HepG2 (cell line): Measurements from ENCODE around the gene FBXL13. TPM values are rescaled to one million over a fixed set of nuclear protein-coding genes. Genes with fewer than 3 reads are reported as not detected.

Experiments
- ATAC-seq: fragments of 200-7000 bp; cut with Tn5 transposase; 3 replicates; pipeline ENCODE4 v1.9.1; 2020; ENCODE audit warnings: mild to moderate bottlenecking, moderate library complexity
- BruUV-seq: library from RNA; stranded (reverse); fragments of 400-500 nt; replicated peaks from 2 replicates; lab custom pipeline; 2021; lab: Mats Ljungman, UMichigan
- CTCF ChIA-PET: fragments of 300-600 bp; formaldehyde crosslinking; extraction: SDS; loops from one replicate; lab custom pipeline; 2021; ENCODE audit warnings: low total read pairs, inconsistent platforms, low intra/inter-chr PET ratio; lab: Yijun Ruan, JAX
- POLR2A ChIA-PET: fragments of 350-600 bp; sonication (Branson Sonifier 250); formaldehyde crosslinking; loops from one replicate; lab custom pipeline; 2020; ENCODE audit warnings: antibody characterized with exemption, inconsistent platforms; lab: Yijun Ruan, JAX
- DNase-seq: peaks from one replicate; pipeline ENCODE4 v3.0.0-alpha.2; 2015; ENCODE audit warnings: low spot score
- FAIRE-seq: peaks from 3 replicates; lab custom pipeline; 2011; peaks lifted over from hg19 to GRCh38; lab: Jason Lieb, UNC
- H2AFZ ChIP-seq: one replicate; pipeline ENCODE4 v1.6.1; 2011; ENCODE audit warnings: low read length, inconsistent platforms
- H3K27ac ChIP-seq: fragments of 300-600 bp; 3 replicates; pipeline ENCODE4 v1.8.0; 2011; ENCODE audit warnings: mixed run types, mild to moderate bottlenecking, mixed read lengths, low read length, inconsistent platforms; ENCODE audit not compliant: insufficient read depth; ENCODE audit errors: extremely low read length
- H3K27me3 ChIP-seq, 2 experiments: fragments of 200-600 bp in 1 of 2; 2 replicates in 1 of 2; 3 replicates in 1 of 2; pipeline versions ENCODE4 v1.6.0 to v1.8.0; 2011; ENCODE audit warnings: low read length in 2 of 2, mild to moderate bottlenecking in 2 of 2, moderate library complexity in 2 of 2, inconsistent platforms in 1 of 2; ENCODE audit not compliant: insufficient read depth in 2 of 2, control insufficient read depth in 1 of 2
- H3K36me3 ChIP-seq, 2 experiments: fragments of 200-600 bp in 1 of 2; replicated peaks in 1 of 2; 2 replicates in 1 of 2; 3 replicates in 1 of 2; pipeline versions ENCODE4 v1.5.1 to v1.8.0; 2011; ENCODE audit warnings: low read length in 2 of 2, inconsistent platforms in 1 of 2; ENCODE audit not compliant: insufficient read depth in 2 of 2, control insufficient read depth in 1 of 2
- H3K4me1 ChIP-seq: 2 replicates; pipeline ENCODE4 v1.5.1; 2012; ENCODE audit warnings: low read length, inconsistent platforms; ENCODE audit not compliant: insufficient read depth
- H3K4me2 ChIP-seq: 2 replicates; pipeline ENCODE4 v1.6.0; 2011; ENCODE audit warnings: low read depth, low read length, inconsistent platforms
- H3K4me3 ChIP-seq, 3 experiments: fragments of 200-600 bp in 1 of 3; sonication (generic), shearing (Covaris generic) in 1 of 3; replicated peaks in 1 of 3; 2 replicates each; pipeline ENCODE4 v1.5.1; 2011 to 2016; ENCODE audit warnings: low read length in 3 of 3, inconsistent platforms in 2 of 3, low read depth in 2 of 3, mild to moderate bottlenecking in 2 of 3, control low read depth in 1 of 3, mixed read lengths in 1 of 3; ENCODE audit not compliant: insufficient read depth in 1 of 3
- H3K79me2 ChIP-seq: one replicate; pipeline ENCODE4 v1.6.1; 2011; ENCODE audit warnings: low read length, inconsistent platforms; ENCODE audit not compliant: insufficient read depth
- H3K9ac ChIP-seq: 2 replicates; pipeline ENCODE4 v1.6.0; 2011; ENCODE audit warnings: mild to moderate bottlenecking, low read depth, low read length, inconsistent platforms; ENCODE audit not compliant: insufficient read depth
- H3K9me3 ChIP-seq: 2 replicates; pipeline ENCODE4 v1.5.1; 2012; ENCODE audit warnings: mild to moderate bottlenecking, low read length
- H4K20me1 ChIP-seq: 2 replicates; pipeline ENCODE4 v1.6.0; 2011; ENCODE audit warnings: inconsistent platforms, mild to moderate bottlenecking, low read length, moderate library complexity; ENCODE audit not compliant: insufficient read depth
- FOSL1 ChIP-seq: sonication (generic); formaldehyde crosslinking; IDR thresholded peaks from 2 replicates; pipeline ENCODE4 v1.9.0; 2021; ENCODE audit warnings: missing genetic modification reagents, borderline replicate concordance
- FOXA1 ChIP-seq, 2 experiments: fragments of 450-650 bp in 1 of 2; sonication (generic) in 1 of 2; formaldehyde crosslinking in 1 of 2; IDR thresholded peaks; 2 replicates each; pipeline versions ENCODE4 v1.4.0 to v1.6.1; 2016 to 2020; ENCODE audit warnings: missing genetic modification reagents in 1 of 2
- NFYB ChIP-seq: sonication (generic); formaldehyde crosslinking; IDR thresholded peaks from 2 replicates; pipeline ENCODE4 v1.4.0; 2020; ENCODE audit warnings: missing genetic modification reagents
- NKX3-1 ChIP-seq: sonication (generic); formaldehyde crosslinking; IDR thresholded peaks from 2 replicates; pipeline ENCODE4 v1.5.0; 2020; ENCODE audit warnings: missing genetic modification reagents
- POLR2AphosphoS5 ChIP-seq: IDR thresholded peaks from 2 replicates; pipeline ENCODE4 v1.6.1; 2012; ENCODE audit warnings: low read depth, low read length
- SKI ChIP-seq: fragments of 450-650 bp; IDR thresholded peaks from one replicate; pipeline ENCODE4 v1.6.1; 2018; ENCODE audit warnings: mild to moderate bottlenecking; ENCODE audit not compliant: partially characterized antibody
- ZNF431 ChIP-seq: sonication (generic); formaldehyde crosslinking; IDR thresholded peaks from 2 replicates; pipeline ENCODE4 v1.9.0; 2022; ENCODE audit warnings: missing genetic modification reagents, low read depth, mild to moderate bottlenecking, borderline replicate concordance
- ZNF605 ChIP-seq: sonication (generic); formaldehyde crosslinking; IDR thresholded peaks from 2 replicates; pipeline ENCODE4 v1.8.0; 2022; ENCODE audit warnings: mild to moderate bottlenecking, missing genetic modification reagents
- WGBS: methylation state at CpG from one replicate; pipeline ENCODE4 v1.1.6; 2017; ENCODE audit warnings: low lambda C conversion rate; 5-methylcytosine and 5-hydroxymethylcytosine counted together
- in situ Hi-C: cut with HindIII; loops from 2 replicates; pipeline ENCODE4 v1.10.0; 2017; ENCODE audit warnings: low pct_unique_long_range_greater_than_20kb; ENCODE audit not compliant: extremely low pct_ligation_motif_present
- intact Hi-C: fragments of 100-400 bp; cut with micrococcal nuclease; formaldehyde crosslinking; loops from one replicate; pipeline ENCODE4 v1.10.0; 2022; ENCODE audit not compliant: unreplicated experiment
- polyA plus RNA-seq, 8 experiments: library from polyadenylated mRNA; depleted of rRNA in 3 of 8; stranded (reverse) in 7 of 8; unstranded in 1 of 8; fragments of >200 nt; fragmentation: Illumina TruSeq in 4 of 8; extraction: Trizol in 4 of 8; gene quantifications; 2 replicates each; pipeline versions ENCODE4 v1.2.1 to v1.2.3, GENCODE V29; 2011 to 2016; ENCODE audit warnings: low read depth in 4 of 8, missing spikeins in 1 of 8, mixed read lengths in 1 of 8; ENCODE audit not compliant: insufficient read depth in 1 of 8
- total RNA-seq, 5 experiments: library from RNA; depleted of rRNA; stranded (reverse); fragments of >200 nt; fragmentation: Illumina TruSeq; extraction: Trizol; gene quantifications; 2 replicates each; pipeline ENCODE4 v1.2.3, GENCODE V29; 2016; ENCODE audit warnings: low read depth in 1 of 5
- TF ChIP-seq, protein P1 (sequence below): sonication (generic); formaldehyde crosslinking; IDR thresholded peaks from 2 replicates; pipeline ENCODE4 v1.4.0; 2020; ENCODE audit warnings: missing genetic modification reagents
- TF ChIP-seq, protein P2 (sequence below): sonication (generic); formaldehyde crosslinking; IDR thresholded peaks from 2 replicates; pipeline ENCODE4 v1.5.1; 2020; ENCODE audit warnings: mild to moderate bottlenecking, missing genetic modification reagents, moderate library complexity
- TF ChIP-seq, protein P3 (sequence below): sonication (generic); formaldehyde crosslinking; IDR thresholded peaks from 2 replicates; pipeline ENCODE4 v1.5.0; 2020; ENCODE audit warnings: missing genetic modification reagents
- TF ChIP-seq, protein P4 (sequence below): sonication (generic); formaldehyde crosslinking; IDR thresholded peaks from 2 replicates; pipeline ENCODE4 v1.4.0; 2020; ENCODE audit warnings: mild to moderate bottlenecking, missing genetic modification reagents

The FBXL13 gene
- total and polyA plus RNA-seq, 2 of the 13 experiments (the other 11 are each of a cell fraction or from before 2014, with no cell fraction given), result 0.24 to 0.77 TPM

DNA sequence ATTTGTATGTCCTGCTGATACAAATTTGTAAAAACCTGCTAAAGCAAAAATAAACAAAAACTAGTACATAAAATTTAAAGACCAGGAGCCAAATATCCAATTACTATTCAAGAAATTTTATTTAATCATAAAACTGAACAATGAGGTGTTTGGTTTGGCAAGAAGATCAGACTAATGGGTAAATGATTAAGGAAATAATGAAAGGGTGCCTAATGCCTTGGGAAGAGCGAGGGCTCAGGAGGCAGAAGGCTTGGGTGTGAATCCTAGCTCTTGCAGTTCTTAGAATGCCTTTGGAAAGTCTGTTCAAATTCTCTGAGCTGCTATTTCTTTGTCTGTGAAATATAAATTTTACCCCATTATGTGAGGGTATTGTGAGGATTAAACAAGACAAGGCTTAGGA is 41.9 kb upstream of the FBXL13 start:
- H3K9ac ChIP-seq, result no peak overlapping the region
- H4K20me1 ChIP-seq, result no peaks in the 10 kb centered on the region
- no peak for FAIRE-seq
- no peak overlapping the region for H3K4me2 ChIP-seq
- no peaks in the 10 kb centered on the region for H3K9me3 ChIP-seq
- WGBS, result 100% methylated on average over 1 of the region's 1 CpG
- no peak overlapping the region for H3K27ac ChIP-seq
- CTCF ChIA-PET, result no interaction called here
- peaks cover 5 to 12% of the 10 kb centered on the region in 2 experiments for H3K36me3 ChIP-seq
- DNase-seq, result no peak
- H3K4me3 ChIP-seq, result no peak overlapping the region
- H3K79me2 ChIP-seq, result no peaks in the 10 kb centered on the region
- no TSS peak for BruUV-seq
- no peak for TF ChIP-seq ZNF605 (CRISPR knock-in tag)
- TF ChIP-seq ZNF431 (CRISPR knock-in tag), result no peak
- no peak for TF ChIP-seq NKX3-1 (CRISPR knock-in tag)
- TF ChIP-seq FOXA1 (IDR thresholded peaks at IDR 0.05), result no peak
- no peak for TF ChIP-seq FOXA1 (CRISPR knock-in tag; IDR thresholded peaks at IDR 0.05)
- TF ChIP-seq, protein P1, sequence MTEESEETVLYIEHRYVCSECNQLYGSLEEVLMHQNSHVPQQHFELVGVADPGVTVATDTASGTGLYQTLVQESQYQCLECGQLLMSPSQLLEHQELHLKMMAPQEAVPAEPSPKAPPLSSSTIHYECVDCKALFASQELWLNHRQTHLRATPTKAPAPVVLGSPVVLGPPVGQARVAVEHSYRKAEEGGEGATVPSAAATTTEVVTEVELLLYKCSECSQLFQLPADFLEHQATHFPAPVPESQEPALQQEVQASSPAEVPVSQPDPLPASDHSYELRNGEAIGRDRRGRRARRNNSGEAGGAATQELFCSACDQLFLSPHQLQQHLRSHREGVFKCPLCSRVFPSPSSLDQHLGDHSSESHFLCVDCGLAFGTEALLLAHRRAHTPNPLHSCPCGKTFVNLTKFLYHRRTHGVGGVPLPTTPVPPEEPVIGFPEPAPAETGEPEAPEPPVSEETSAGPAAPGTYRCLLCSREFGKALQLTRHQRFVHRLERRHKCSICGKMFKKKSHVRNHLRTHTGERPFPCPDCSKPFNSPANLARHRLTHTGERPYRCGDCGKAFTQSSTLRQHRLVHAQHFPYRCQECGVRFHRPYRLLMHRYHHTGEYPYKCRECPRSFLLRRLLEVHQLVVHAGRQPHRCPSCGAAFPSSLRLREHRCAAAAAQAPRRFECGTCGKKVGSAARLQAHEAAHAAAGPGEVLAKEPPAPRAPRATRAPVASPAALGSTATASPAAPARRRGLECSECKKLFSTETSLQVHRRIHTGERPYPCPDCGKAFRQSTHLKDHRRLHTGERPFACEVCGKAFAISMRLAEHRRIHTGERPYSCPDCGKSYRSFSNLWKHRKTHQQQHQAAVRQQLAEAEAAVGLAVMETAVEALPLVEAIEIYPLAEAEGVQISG, result no peak
- no peak for TF ChIP-seq SKI
- TF ChIP-seq, protein P2, sequence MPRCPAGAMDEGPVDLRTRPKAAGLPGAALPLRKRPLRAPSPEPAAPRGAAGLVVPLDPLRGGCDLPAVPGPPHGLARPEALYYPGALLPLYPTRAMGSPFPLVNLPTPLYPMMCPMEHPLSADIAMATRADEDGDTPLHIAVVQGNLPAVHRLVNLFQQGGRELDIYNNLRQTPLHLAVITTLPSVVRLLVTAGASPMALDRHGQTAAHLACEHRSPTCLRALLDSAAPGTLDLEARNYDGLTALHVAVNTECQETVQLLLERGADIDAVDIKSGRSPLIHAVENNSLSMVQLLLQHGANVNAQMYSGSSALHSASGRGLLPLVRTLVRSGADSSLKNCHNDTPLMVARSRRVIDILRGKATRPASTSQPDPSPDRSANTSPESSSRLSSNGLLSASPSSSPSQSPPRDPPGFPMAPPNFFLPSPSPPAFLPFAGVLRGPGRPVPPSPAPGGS (CRISPR knock-in tag), result no peak
- no peak for TF ChIP-seq NFYB (CRISPR knock-in tag)
- no peak for TF ChIP-seq POLR2AphosphoS5
- TF ChIP-seq, protein P3, sequence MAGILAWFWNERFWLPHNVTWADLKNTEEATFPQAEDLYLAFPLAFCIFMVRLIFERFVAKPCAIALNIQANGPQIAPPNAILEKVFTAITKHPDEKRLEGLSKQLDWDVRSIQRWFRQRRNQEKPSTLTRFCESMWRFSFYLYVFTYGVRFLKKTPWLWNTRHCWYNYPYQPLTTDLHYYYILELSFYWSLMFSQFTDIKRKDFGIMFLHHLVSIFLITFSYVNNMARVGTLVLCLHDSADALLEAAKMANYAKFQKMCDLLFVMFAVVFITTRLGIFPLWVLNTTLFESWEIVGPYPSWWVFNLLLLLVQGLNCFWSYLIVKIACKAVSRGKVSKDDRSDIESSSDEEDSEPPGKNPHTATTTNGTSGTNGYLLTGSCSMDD (CRISPR knock-in tag), result no peak
- TF ChIP-seq, protein P4, sequence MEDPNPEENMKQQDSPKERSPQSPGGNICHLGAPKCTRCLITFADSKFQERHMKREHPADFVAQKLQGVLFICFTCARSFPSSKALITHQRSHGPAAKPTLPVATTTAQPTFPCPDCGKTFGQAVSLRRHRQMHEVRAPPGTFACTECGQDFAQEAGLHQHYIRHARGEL (CRISPR knock-in tag), result no peak
- no peak for TF ChIP-seq FOSL1 (CRISPR knock-in tag)
- TF ChIP-seq, all 625 proteins: peak for 0
- Histone ChIP-seq H3K27me3 (no peaks in the 10 kb centered on the region), H2AFZ (no peak overlapping the region), H3K4me1 (no peaks in the 10 kb centered on the region)
- no peak for ATAC-seq
- intact Hi-C loops (no loop called here), in situ Hi-C loops (no loop called here)
- POLR2A ChIA-PET, result no interaction called here
